Spleen (tissue), 11 donors: ENCODE data around the gene THBS4. TPM values are rescaled to one million over a fixed set of nuclear protein-coding genes. Genes with fewer than 3 reads are reported as not detected.

Source experiments
- DNase-seq: peaks from one replicate; pipeline ENCODE4 v3.0.0-alpha.2; 2020
- H3K27ac ChIP-seq, 8 donors: fragments of 200-600 bp; sonication (generic) in 7 of 8; 1 replicate in 4 of 8; 2 replicates in 4 of 8; pipeline versions ENCODE4 v1.5.0 to v1.8.0; 2016 to 2021; ENCODE audit warnings: inconsistent platforms in 4 of 8, mild to moderate bottlenecking in 4 of 8, moderate library complexity in 1 of 8
- H3K27me3 ChIP-seq, 7 donors: fragments of 200-600 bp; sonication (generic) in 6 of 7; replicated peaks in 1 of 7; 1 replicate in 4 of 7; 2 replicates in 3 of 7; pipeline versions ENCODE4 v1.5.0 to v1.8.0; 2016 to 2021; ENCODE audit warnings: inconsistent platforms in 3 of 7, mild to moderate bottlenecking in 1 of 7
- H3K36me3 ChIP-seq, 6 donors: fragments of 200-600 bp; sonication (generic) in 5 of 6; 1 replicate in 4 of 6; 2 replicates in 2 of 6; pipeline versions ENCODE4 v1.5.0 to v1.8.0; 2016 to 2021; ENCODE audit warnings: inconsistent platforms in 2 of 6
- H3K4me1 ChIP-seq, 6 donors: fragments of 200-600 bp; sonication (generic) in 5 of 6; 1 replicate in 3 of 6; 2 replicates in 3 of 6; pipeline versions ENCODE4 v1.5.0 to v1.8.0; 2016 to 2021; ENCODE audit warnings: inconsistent platforms in 3 of 6
- H3K4me3 ChIP-seq, 8 donors: fragments of 200-600 bp; sonication (generic) in 7 of 8; 1 replicate in 4 of 8; 2 replicates in 4 of 8; pipeline versions ENCODE4 v1.5.0 to v1.8.0; 2016 to 2021; ENCODE audit warnings: inconsistent platforms in 4 of 8, mild to moderate bottlenecking in 4 of 8, moderate library complexity in 2 of 8
- H3K9me3 ChIP-seq, 8 donors: fragments of 200-600 bp; sonication (generic) in 7 of 8; 1 replicate in 4 of 8; 2 replicates in 4 of 8; pipeline versions ENCODE4 v1.5.0 to v1.8.0; 2016 to 2021; ENCODE audit warnings: inconsistent platforms in 4 of 8
- CTCF ChIP-seq, 11 experiments: fragments of 200-600 bp in 7 of 11; fragments of 450-650 bp in 4 of 11; sonication (generic) in 4 of 11; IDR thresholded peaks in 8 of 11; conservative IDR thresholded peaks in 3 of 11; 1 replicate in 7 of 11; 2 replicates in 4 of 11; pipeline versions ENCODE4 v1.4.0 to v1.8.0; 2016 to 2021; ENCODE audit warnings: antibody characterized with exemption in 11 of 11, inconsistent platforms in 4 of 11, mild to moderate bottlenecking in 1 of 11
- POLR2A ChIP-seq, 3 donors: fragments of 450-650 bp; IDR thresholded peaks; one replicate each; pipeline ENCODE4 v1.5.1; 2017; ENCODE audit warnings: antibody characterized with exemption in 3 of 3, mild to moderate bottlenecking in 1 of 3
- POLR2AphosphoS5 ChIP-seq, 3 donors: sonication (generic); formaldehyde crosslinking; IDR thresholded peaks; one replicate each; pipeline ENCODE4 v1.5.1; 2017; ENCODE audit warnings: antibody characterized with exemption in 3 of 3
- WGBS, 5 donors: extraction: QIAGEN DNeasy Blood & Tissue Kit in 3 of 5; methylation state at CpG; one replicate each; pipeline versions ENCODE4 v1.1.5 to v1.1.7; 2013 to 2018; 5-methylcytosine and 5-hydroxymethylcytosine counted together
- intact Hi-C: fragments of 100-400 bp; cut with DNase I; formaldehyde crosslinking; loops from one replicate; pipeline ENCODE4 v1.15.0; 2023; ENCODE audit warnings: low total_unique reads
- polyA plus RNA-seq, 3 donors: library from polyadenylated mRNA; stranded (reverse); fragments of 200-250 nt; gene quantifications; one replicate each; pipeline ENCODE4 v1.2.1, GENCODE V29; 2013
- total RNA-seq, 7 donors: library from RNA; depleted of rRNA in 3 of 7; stranded (reverse); fragments of >200 nt in 3 of 7; fragmentation: NEBNext Ultra II Directional in 4 of 7; extraction: Animal tissue kit (Norgen Biotek cat#: 25700) in 4 of 7; gene quantifications; one replicate each; pipeline versions ENCODE4 v1.1.0 to v1.2.1, GENCODE V29; 2016 to 2021
- donor health status: healthy with polysubstance abuse.
- donor health status: DM: no; HTN: no; CAD: no; lungs with moderate emphysema.
- donor health status: DM: no; HTN: no; CAD: no.
- donor health status: Bipolar disorder and iron deficiency.
- donor health status: healthy.
- donor health status: DM: no; HTN: no; CAD: no.
- donor health status: DM: yes; HTN: yes; CAD: no.

THBS4 gene
- total and polyA plus RNA-seq, 10 donors: 0.34 to 1.1 (median 0.68) TPM

GRCh38 chr5:80101993-80102392, 66.8 kb downstream of the THBS4 start:
- TF ChIP-seq POLR2A (IDR thresholded peaks at IDR 0.05) (no peak), CTCF (IDR thresholded peaks at IDR 0.05 in 8 of 11, conservative IDR thresholded peaks at IDR 0.05 in 3 of 11) (no peak), POLR2AphosphoS5 (IDR thresholded peaks at IDR 0.05) (no peak)
- no peak overlapping the region for H3K27ac ChIP-seq
- no peak for DNase-seq
- no peaks in the 10 kb centered on the region for H3K36me3 ChIP-seq
- intact Hi-C loops: no loop called here
- no peaks in the 10 kb centered on the region for H3K27me3 ChIP-seq
- no peaks in the 10 kb centered on the region for H3K4me1 ChIP-seq
- H3K4me3 ChIP-seq: no peak overlapping the region
- no peaks in the 10 kb centered on the region for H3K9me3 ChIP-seq

- Histone ChIP-seq H3K27ac (no peak overlapping the region), H3K36me3 (no peaks in the 10 kb centered on the region), H3K4me3 (no peak overlapping the region), H3K4me1 (no peaks in the 10 kb centered on the region), H3K27me3 (no peaks in the 10 kb centered on the region), H3K9me3 (no peaks in the 10 kb centered on the region)
- no peak for DNase-seq
- 63 to 75% (median 70%) methylated on average over 6 of the region's 6 CpGs for WGBS, 5 donors
- TF ChIP-seq CTCF (IDR thresholded peaks at IDR 0.05 in 8 of 11, conservative IDR thresholded peaks at IDR 0.05 in 3 of 11): no peak
- no peak for TF ChIP-seq POLR2A (IDR thresholded peaks at IDR 0.05)
- no peak for TF ChIP-seq POLR2AphosphoS5 (IDR thresholded peaks at IDR 0.05)
- intact Hi-C loops: no loop called here
These were observed 68.2 kb downstream of the THBS4 start for GRCh38 chr5:80103371-80103770.

GRCh38 chr5:80105698-80106439, 70.7 kb downstream of the THBS4 start:
- Histone ChIP-seq H3K4me3 (no peak overlapping the region), H3K27ac (no peak overlapping the region), H3K9me3 (no peaks in the 10 kb centered on the region), H3K4me1 (peaks cover 0 to 10% (median 0%) of the 10 kb centered on the region in 6 donors), H3K36me3 (no peaks in the 10 kb centered on the region), H3K27me3 (no peaks in the 10 kb centered on the region)
- intact Hi-C loops: no loop called here
- TF ChIP-seq POLR2A (IDR thresholded peaks at IDR 0.05) (no peak), CTCF (IDR thresholded peaks at IDR 0.05 in 8 of 11, conservative IDR thresholded peaks at IDR 0.05 in 3 of 11) (no peak), POLR2AphosphoS5 (IDR thresholded peaks at IDR 0.05) (no peak)
- no peak for DNase-seq
- 66 to 83% (median 75%) methylated on average over 7 of the region's 7 CpGs for WGBS, 5 donors

GRCh38 chr5:80106916-80107315, 71.8 kb downstream of the THBS4 start:
- TF ChIP-seq CTCF (IDR thresholded peaks at IDR 0.05 in 8 of 11, conservative IDR thresholded peaks at IDR 0.05 in 3 of 11) (no peak), POLR2AphosphoS5 (IDR thresholded peaks at IDR 0.05) (no peak), POLR2A (IDR thresholded peaks at IDR 0.05) (no peak)
- Histone ChIP-seq H3K4me3 (no peak overlapping the region), H3K27ac (no peak overlapping the region), H3K4me1 (peaks cover 0 to 10% (median 0%) of the 10 kb centered on the region in 6 donors), H3K9me3 (no peaks in the 10 kb centered on the region), H3K36me3 (no peaks in the 10 kb centered on the region), H3K27me3 (no peaks in the 10 kb centered on the region)
- intact Hi-C loops: no loop called here
- DNase-seq: no peak
- 67 to 83% (median 70%) methylated on average over 5 of the region's 5 CpGs for WGBS, 5 donors
